ENCODE measurements around the gene STIM2. TPM values are rescaled to one million over a fixed set of nuclear protein-coding genes. Genes with fewer than 3 reads are reported as not detected.

The STIM2 gene
- total and polyA plus RNA-seq, 2 donors (not counting 3 experiments of a cell fraction or from before 2014, with no cell fraction given) = 21.0 to 21.2 TPM

DNA sequence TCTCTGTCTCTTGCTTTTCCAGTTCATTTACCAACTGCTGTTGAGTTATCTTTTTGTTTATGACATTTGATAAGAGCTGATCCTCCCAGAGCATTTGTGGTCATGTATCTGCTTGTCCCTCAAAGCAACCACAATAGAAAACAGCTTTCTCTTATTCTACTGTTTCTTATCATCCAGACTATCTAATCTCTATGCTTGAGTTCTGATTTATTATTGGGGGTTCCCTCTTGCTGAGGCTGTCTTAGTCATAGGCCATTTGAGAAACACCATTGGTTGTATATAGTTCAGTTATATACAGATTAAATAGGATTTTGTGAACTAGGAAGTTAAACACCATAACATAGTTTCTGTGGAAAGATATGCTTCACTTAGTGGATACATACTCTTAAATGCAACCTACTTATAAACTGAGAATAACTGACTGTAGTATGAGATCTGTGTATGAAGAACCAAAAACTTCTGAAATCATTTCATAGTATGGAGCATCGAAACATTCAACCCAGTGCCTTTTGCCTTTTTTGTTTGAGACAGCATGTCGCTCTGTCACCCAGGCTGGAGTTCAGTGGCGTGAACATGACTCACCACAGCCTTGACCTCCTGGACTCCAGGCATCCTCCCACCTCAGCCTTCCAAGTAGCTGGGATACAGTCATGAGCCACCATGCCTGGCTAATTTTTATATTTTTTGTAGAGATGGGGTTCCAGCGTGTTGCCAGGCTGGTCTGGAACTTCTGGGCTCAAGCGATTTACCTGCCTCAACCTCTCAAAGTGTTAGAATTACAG is 75.8 kb downstream of the STIM2 start:
- Histone ChIP-seq H3K4me2 (ENCODE audit: insufficient read depth, low read length) (no peak overlapping the region), H3K4me1 (ENCODE audit: control insufficient read depth, extremely low read depth, insufficient read depth, low read length) (no peaks in the 10 kb centered on the region), H2AFZ (ENCODE audit: low read depth, low read length) (no peak overlapping the region), H3K9ac (replicated peaks; ENCODE audit: extremely low read depth, insufficient read depth, low read length) (no peak overlapping the region), H3K36me3 (ENCODE audit: control insufficient read depth in 2 of 2, extremely low read depth in 1 of 2, insufficient read depth in 2 of 2, low read length in 2 of 2) (no peaks in the 10 kb centered on the region), H3K27me3 (ENCODE audit: control insufficient read depth in 2 of 2, insufficient read depth in 2 of 2, low read length in 2 of 2) (no peaks in the 10 kb centered on the region), H4K20me1 (replicated peaks; ENCODE audit: control insufficient read depth, extremely low read depth, insufficient read depth, low read length) (no peaks in the 10 kb centered on the region), H3K9me1 (replicated peaks; ENCODE audit: control insufficient read depth, extremely low read depth, insufficient read depth, low read length) (peaks cover 2% of the 10 kb centered on the region), H3K4me3 (replicated peaks in 1 of 3; ENCODE audit: insufficient read depth in 1 of 3, low read depth in 1 of 3, low read length in 3 of 3) (no peak overlapping the region), H3K27ac (ENCODE audit: insufficient read depth, low read depth, low read length) (no peak overlapping the region), H3K9me3 (replicated peaks; ENCODE audit: control insufficient read depth, insufficient read depth, low read length) (no peaks in the 10 kb centered on the region), H3K79me2 (ENCODE audit: control insufficient read depth, insufficient read depth, low read length) (no peaks in the 10 kb centered on the region)
- dilution Hi-C loops (cut with MboI; ENCODE audit: extremely low pct_ligation_motif_present, low sequenced_read_pairs) = no loop called here
- BruUV-seq (replicated peaks) = no TSS peak
- ChIA-PET CTCF (no interaction called here), POLR2A (no interaction called here)
- TF ChIP-seq, protein P1, sequence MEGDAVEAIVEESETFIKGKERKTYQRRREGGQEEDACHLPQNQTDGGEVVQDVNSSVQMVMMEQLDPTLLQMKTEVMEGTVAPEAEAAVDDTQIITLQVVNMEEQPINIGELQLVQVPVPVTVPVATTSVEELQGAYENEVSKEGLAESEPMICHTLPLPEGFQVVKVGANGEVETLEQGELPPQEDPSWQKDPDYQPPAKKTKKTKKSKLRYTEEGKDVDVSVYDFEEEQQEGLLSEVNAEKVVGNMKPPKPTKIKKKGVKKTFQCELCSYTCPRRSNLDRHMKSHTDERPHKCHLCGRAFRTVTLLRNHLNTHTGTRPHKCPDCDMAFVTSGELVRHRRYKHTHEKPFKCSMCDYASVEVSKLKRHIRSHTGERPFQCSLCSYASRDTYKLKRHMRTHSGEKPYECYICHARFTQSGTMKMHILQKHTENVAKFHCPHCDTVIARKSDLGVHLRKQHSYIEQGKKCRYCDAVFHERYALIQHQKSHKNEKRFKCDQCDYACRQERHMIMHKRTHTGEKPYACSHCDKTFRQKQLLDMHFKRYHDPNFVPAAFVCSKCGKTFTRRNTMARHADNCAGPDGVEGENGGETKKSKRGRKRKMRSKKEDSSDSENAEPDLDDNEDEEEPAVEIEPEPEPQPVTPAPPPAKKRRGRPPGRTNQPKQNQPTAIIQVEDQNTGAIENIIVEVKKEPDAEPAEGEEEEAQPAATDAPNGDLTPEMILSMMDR (IDR thresholded peaks at IDR 0.05; ENCODE audit: extremely low read depth in 1 of 2, insufficient read depth in 1 of 2, low read depth in 1 of 2, low read length in 2 of 2) = no peak
- intact Hi-C loops (cut with micrococcal nuclease) = no loop called here
- no peak for DNase-seq (ENCODE audit: low read depth, low spot score)
- no peak for FAIRE-seq

DNA sequence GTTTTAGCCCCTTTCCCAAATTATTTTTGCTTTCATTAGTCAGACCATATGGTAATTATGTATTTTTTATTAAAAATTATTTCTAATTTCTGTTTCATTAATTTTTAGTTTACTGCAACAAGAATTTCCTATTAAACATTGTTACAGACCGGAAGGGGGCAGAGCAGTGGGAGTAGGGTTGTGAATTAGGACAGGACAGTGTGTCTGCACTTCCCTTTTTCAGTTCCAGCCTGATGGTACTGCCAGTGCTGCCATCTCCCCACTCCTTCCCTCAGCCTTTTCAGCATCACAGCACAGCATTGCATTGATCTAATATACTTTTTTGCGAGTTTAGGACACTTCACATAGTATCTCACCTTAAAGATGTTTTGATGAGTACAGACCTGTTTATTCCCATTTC is 76.5 kb downstream of the STIM2 start:
- no peaks in the 10 kb centered on the region for H3K79me2 ChIP-seq (ENCODE audit: control insufficient read depth, insufficient read depth, low read length)
- TF ChIP-seq JUN (IDR thresholded peaks at IDR 0.05; ENCODE audit: borderline replicate concordance, insufficient read depth, insufficient read length, low read depth) (no peak), FOS (IDR thresholded peaks at IDR 0.05; ENCODE audit: borderline replicate concordance, insufficient read depth, low read length) (no peak)
- DNase-seq (ENCODE audit: low read depth, low spot score) = no peak
- no peaks in the 10 kb centered on the region for H3K36me3 ChIP-seq (ENCODE audit: control insufficient read depth in 2 of 2, extremely low read depth in 1 of 2, insufficient read depth in 2 of 2, low read length in 2 of 2)
- intact Hi-C loops (cut with micrococcal nuclease) (no loop called here), dilution Hi-C loops (cut with MboI; ENCODE audit: extremely low pct_ligation_motif_present, low sequenced_read_pairs) (no loop called here)
- H3K4me3 ChIP-seq (replicated peaks in 1 of 3; ENCODE audit: insufficient read depth in 1 of 3, low read depth in 1 of 3, low read length in 3 of 3) = no peak overlapping the region
- no peak for FAIRE-seq
- no peaks in the 10 kb centered on the region for H3K27me3 ChIP-seq (ENCODE audit: control insufficient read depth in 2 of 2, insufficient read depth in 2 of 2, low read length in 2 of 2)
- H3K9ac ChIP-seq (replicated peaks; ENCODE audit: extremely low read depth, insufficient read depth, low read length) = no peak overlapping the region
- POLR2A ChIA-PET = no interaction called here
- H2AFZ ChIP-seq (ENCODE audit: low read depth, low read length) = no peak overlapping the region
- H4K20me1 ChIP-seq (replicated peaks; ENCODE audit: control insufficient read depth, extremely low read depth, insufficient read depth, low read length) = no peaks in the 10 kb centered on the region
- H3K9me1 ChIP-seq (replicated peaks; ENCODE audit: control insufficient read depth, extremely low read depth, insufficient read depth, low read length) = peaks cover 2% of the 10 kb centered on the region
- no peaks in the 10 kb centered on the region for H3K4me1 ChIP-seq (ENCODE audit: control insufficient read depth, extremely low read depth, insufficient read depth, low read length)
- no peak overlapping the region for H3K27ac ChIP-seq (ENCODE audit: insufficient read depth, low read depth, low read length)
- H3K9me3 ChIP-seq (replicated peaks; ENCODE audit: control insufficient read depth, insufficient read depth, low read length) = no peaks in the 10 kb centered on the region
- no TSS peak for BruUV-seq (replicated peaks)
- CTCF ChIA-PET = interaction anchor here (0.9 kb wide), 1 partner anchor 57 kb away, joined by 3 read pairs; no protein-coding TSS in a partner anchor
- H3K4me2 ChIP-seq (ENCODE audit: insufficient read depth, low read length) = no peak overlapping the region

Measured in endothelial cell of umbilical vein (primary cell).